Measurements from ENCODE around the gene SYT14. TPM values are rescaled to one million over a fixed set of nuclear protein-coding genes. Genes with fewer than 3 reads are reported as not detected.

Gene SYT14
- total and polyA plus RNA-seq, 2 experiments from 2014 or later = 0.09 to 0.36 TPM

- Histone ChIP-seq H3K27me3 (no peaks in the 10 kb centered on the region), H3K27ac (no peak overlapping the region), H3K4me3 (no peak overlapping the region), H3K9me3 (ENCODE audit: low read depth) (no peaks in the 10 kb centered on the region), H3K36me3 (no peaks in the 10 kb centered on the region), H3K4me1 (ENCODE audit: low read depth) (no peaks in the 10 kb centered on the region)
- TF ChIP-seq CTCF (IDR thresholded peaks at IDR 0.05; ENCODE audit: low read depth, low read length) = no peak
- DNase-seq (ENCODE audit: low read depth in 1 of 2, low spot score in 1 of 2) = no peak
Measured at GRCh38 chr1:210021145-210021860, 83.3 kb downstream of the SYT14 start.

- Histone ChIP-seq H3K27me3 (no peaks in the 10 kb centered on the region), H3K9me3 (ENCODE audit: low read depth) (no peaks in the 10 kb centered on the region), H3K27ac (no peak overlapping the region), H3K36me3 (no peaks in the 10 kb centered on the region), H3K4me1 (ENCODE audit: low read depth) (no peaks in the 10 kb centered on the region), H3K4me3 (no peak overlapping the region)
- no peak for DNase-seq (ENCODE audit: low read depth in 1 of 2, low spot score in 1 of 2)
- TF ChIP-seq CTCF (IDR thresholded peaks at IDR 0.05; ENCODE audit: low read depth, low read length) = no peak
Measured at GRCh38 chr1:210022044-210022443, 84.0 kb downstream of the SYT14 start.

- H3K4me1 ChIP-seq (ENCODE audit: low read depth) = no peaks in the 10 kb centered on the region
- DNase-seq (ENCODE audit: low read depth in 1 of 2, low spot score in 1 of 2) = no peak
- TF ChIP-seq CTCF (IDR thresholded peaks at IDR 0.05; ENCODE audit: low read depth, low read length) = no peak
- no peaks in the 10 kb centered on the region for H3K27me3 ChIP-seq
- no peak overlapping the region for H3K27ac ChIP-seq
- no peaks in the 10 kb centered on the region for H3K36me3 ChIP-seq
- no peaks in the 10 kb centered on the region for H3K9me3 ChIP-seq (ENCODE audit: low read depth)
- H3K4me3 ChIP-seq = no peak overlapping the region
Measured at GRCh38 chr1:210024282-210024681, 86.3 kb downstream of the SYT14 start.

- no peak for TF ChIP-seq CTCF (IDR thresholded peaks at IDR 0.05; ENCODE audit: low read depth, low read length)
Measured at GRCh38 chr1:210024996-210025395, 87.0 kb downstream of the SYT14 start.

DNA sequence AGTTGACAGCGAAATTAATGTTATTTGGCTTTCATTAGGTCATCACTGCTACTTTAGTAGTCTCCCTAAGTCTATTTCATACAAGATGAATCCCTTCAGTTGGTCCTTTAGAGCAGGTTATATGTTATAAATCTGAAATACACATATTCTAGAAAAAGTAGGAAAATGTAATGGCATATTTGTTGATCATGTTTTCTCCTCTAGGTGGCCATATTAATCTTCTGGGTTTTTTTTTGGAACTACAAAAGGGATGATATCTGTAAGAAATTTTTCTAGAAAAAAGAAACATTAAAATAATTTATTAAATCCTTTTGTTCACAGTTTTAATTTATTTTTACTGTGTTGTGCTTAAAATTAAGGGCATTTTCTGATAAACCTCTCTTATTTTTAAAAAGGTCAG lies 87.9 kb downstream of the SYT14 start:
- no peak for DNase-seq (ENCODE audit: low read depth in 1 of 2, low spot score in 1 of 2)
- Histone ChIP-seq H3K4me1 (ENCODE audit: low read depth) (no peaks in the 10 kb centered on the region), H3K27ac (no peak overlapping the region), H3K9me3 (ENCODE audit: low read depth) (no peaks in the 10 kb centered on the region), H3K27me3 (no peaks in the 10 kb centered on the region), H3K36me3 (no peaks in the 10 kb centered on the region), H3K4me3 (no peak overlapping the region)
- no peak for TF ChIP-seq CTCF (IDR thresholded peaks at IDR 0.05; ENCODE audit: low read depth, low read length)

More at GRCh38 chr1:210024996-210025395, 87.0 kb downstream of the SYT14 start:
- no peak for DNase-seq (ENCODE audit: low read depth in 1 of 2, low spot score in 1 of 2)
- H3K36me3 ChIP-seq = no peaks in the 10 kb centered on the region
- no peaks in the 10 kb centered on the region for H3K4me1 ChIP-seq (ENCODE audit: low read depth)
- no peak overlapping the region for H3K27ac ChIP-seq
- H3K4me3 ChIP-seq = no peak overlapping the region
- no peaks in the 10 kb centered on the region for H3K9me3 ChIP-seq (ENCODE audit: low read depth)
- H3K27me3 ChIP-seq = no peaks in the 10 kb centered on the region
